ENCODE results near the gene ZFAND3.

The ZFAND3 gene

GRCh38 chr6:38149531-38149930 lies 330.0 kb downstream of the ZFAND3 start:
- Histone ChIP-seq H3K27me3 (ENCODE audit: control insufficient read depth, insufficient read depth, low read length) (no peaks in the 10 kb centered on the region), H3K4me3 (ENCODE audit: low read length) (no peak overlapping the region), H3K4me1 (ENCODE audit: control insufficient read depth, insufficient read depth, low read length) (peaks cover 8% of the 10 kb centered on the region), H3K27ac (ENCODE audit: low read length) (no peak overlapping the region), H3K36me3 (ENCODE audit: control insufficient read depth, insufficient read depth, low read length) (0 out of 2 replicates have a peak, but pooled peaks cover 2% of the 10 kb centered on the region), H3K9me3 (ENCODE audit: control insufficient read depth, insufficient read depth, low read length) (no peaks in the 10 kb centered on the region)
- no peak for DNase-seq (ENCODE audit: low read depth, low spot score)
- WGBS (ENCODE audit: insufficient coverage, insufficient read length), result no CpG with 5 or more reads among the region's 2 CpGs

GRCh38 chr6:38150021-38150420 lies 330.5 kb downstream of the ZFAND3 start:
- 0 out of 2 replicates have a peak, but pooled peaks cover 2% of the 10 kb centered on the region for H3K36me3 ChIP-seq (ENCODE audit: control insufficient read depth, insufficient read depth, low read length)
- H3K4me1 ChIP-seq (ENCODE audit: control insufficient read depth, insufficient read depth, low read length), result peaks cover 6% of the 10 kb centered on the region
- DNase-seq (ENCODE audit: low read depth, low spot score), result no peak
- no peaks in the 10 kb centered on the region for H3K27me3 ChIP-seq (ENCODE audit: control insufficient read depth, insufficient read depth, low read length)
- H3K27ac ChIP-seq (ENCODE audit: low read length), result no peak overlapping the region
- H3K4me3 ChIP-seq (ENCODE audit: low read length), result no peak overlapping the region
- no peaks in the 10 kb centered on the region for H3K9me3 ChIP-seq (ENCODE audit: control insufficient read depth, insufficient read depth, low read length)
- WGBS (ENCODE audit: insufficient coverage, insufficient read length), result no CpG with 5 or more reads among the region's 3 CpGs

- no peak overlapping the region for H3K4me3 ChIP-seq (ENCODE audit: low read length)
- no peaks in the 10 kb centered on the region for H3K9me3 ChIP-seq (ENCODE audit: control insufficient read depth, insufficient read depth, low read length)
- H3K4me1 ChIP-seq (ENCODE audit: control insufficient read depth, insufficient read depth, low read length), result peaks cover 5% of the 10 kb centered on the region; the same call in 1 of the 2 replicates
- H3K36me3 ChIP-seq (ENCODE audit: control insufficient read depth, insufficient read depth, low read length), result 0 out of 2 replicates have a peak, but pooled peaks cover 2% of the 10 kb centered on the region
- no peak for DNase-seq (ENCODE audit: low read depth, low spot score)
- H3K27me3 ChIP-seq (ENCODE audit: control insufficient read depth, insufficient read depth, low read length), result no peaks in the 10 kb centered on the region
- no peak overlapping the region for H3K27ac ChIP-seq (ENCODE audit: low read length)
- no CpG with 5 or more reads among the region's 11 CpGs for WGBS (ENCODE audit: insufficient coverage, insufficient read length)
Observed at GRCh38 chr6:38150681-38151296, 331.3 kb downstream of the ZFAND3 start.

GRCh38 chr6:38151580-38152500 lies 332.3 kb downstream of the ZFAND3 start:
- no peaks in the 10 kb centered on the region for H3K9me3 ChIP-seq (ENCODE audit: control insufficient read depth, insufficient read depth, low read length)
- 0 out of 2 replicates have a peak, but pooled peaks cover 2% of the 10 kb centered on the region for H3K36me3 ChIP-seq (ENCODE audit: control insufficient read depth, insufficient read depth, low read length)
- no CpG with 5 or more reads among the region's 22 CpGs for WGBS (ENCODE audit: insufficient coverage, insufficient read length)
- no peak overlapping the region for H3K4me3 ChIP-seq (ENCODE audit: low read length)
- DNase-seq (ENCODE audit: low read depth, low spot score), result no peak
- peaks cover 3% of the 10 kb centered on the region; the same call in 1 of the 2 replicates for H3K4me1 ChIP-seq (ENCODE audit: control insufficient read depth, insufficient read depth, low read length)
- no peaks in the 10 kb centered on the region for H3K27me3 ChIP-seq (ENCODE audit: control insufficient read depth, insufficient read depth, low read length)
- H3K27ac ChIP-seq (ENCODE audit: low read length), result no peak overlapping the region

GRCh38 chr6:38152620-38153019 lies 333.1 kb downstream of the ZFAND3 start:
- 0 out of 2 replicates have a peak, but pooled peaks cover 2% of the 10 kb centered on the region for H3K36me3 ChIP-seq (ENCODE audit: control insufficient read depth, insufficient read depth, low read length)
- H3K27me3 ChIP-seq (ENCODE audit: control insufficient read depth, insufficient read depth, low read length), result no peaks in the 10 kb centered on the region
- no CpG with 5 or more reads among the region's 8 CpGs for WGBS (ENCODE audit: insufficient coverage, insufficient read length)
- H3K4me3 ChIP-seq (ENCODE audit: low read length), result no peak overlapping the region
- H3K27ac ChIP-seq (ENCODE audit: low read length), result no peak overlapping the region
- peaks cover 3% of the 10 kb centered on the region; the same call in 1 of the 2 replicates for H3K4me1 ChIP-seq (ENCODE audit: control insufficient read depth, insufficient read depth, low read length)
- DNase-seq (ENCODE audit: low read depth, low spot score), result no peak
- H3K9me3 ChIP-seq (ENCODE audit: control insufficient read depth, insufficient read depth, low read length), result no peaks in the 10 kb centered on the region

GRCh38 chr6:38153076-38153797 lies 333.7 kb downstream of the ZFAND3 start:
- no peak for DNase-seq (ENCODE audit: low read depth, low spot score)
- H3K27me3 ChIP-seq (ENCODE audit: control insufficient read depth, insufficient read depth, low read length), result no peaks in the 10 kb centered on the region
- peaks cover 3% of the 10 kb centered on the region; the same call in 1 of the 2 replicates for H3K4me1 ChIP-seq (ENCODE audit: control insufficient read depth, insufficient read depth, low read length)
- H3K4me3 ChIP-seq (ENCODE audit: low read length), result no peak overlapping the region
- H3K27ac ChIP-seq (ENCODE audit: low read length), result no peak overlapping the region
- WGBS (ENCODE audit: insufficient coverage, insufficient read length), result no CpG with 5 or more reads among the region's 23 CpGs
- 0 out of 2 replicates have a peak, but pooled peaks cover 2% of the 10 kb centered on the region for H3K36me3 ChIP-seq (ENCODE audit: control insufficient read depth, insufficient read depth, low read length)
- no peaks in the 10 kb centered on the region for H3K9me3 ChIP-seq (ENCODE audit: control insufficient read depth, insufficient read depth, low read length)

- H3K9me3 ChIP-seq (ENCODE audit: control insufficient read depth, insufficient read depth, low read length), result no peaks in the 10 kb centered on the region
- DNase-seq (ENCODE audit: low read depth, low spot score), result no peak
- peaks cover 3% of the 10 kb centered on the region; the same call in 1 of the 2 replicates for H3K4me1 ChIP-seq (ENCODE audit: control insufficient read depth, insufficient read depth, low read length)
- 0 out of 2 replicates have a peak, but pooled peaks cover 2% of the 10 kb centered on the region for H3K36me3 ChIP-seq (ENCODE audit: control insufficient read depth, insufficient read depth, low read length)
- no CpG with 5 or more reads among the region's 16 CpGs for WGBS (ENCODE audit: insufficient coverage, insufficient read length)
- no peak overlapping the region for H3K27ac ChIP-seq (ENCODE audit: low read length)
- H3K27me3 ChIP-seq (ENCODE audit: control insufficient read depth, insufficient read depth, low read length), result no peaks in the 10 kb centered on the region
- H3K4me3 ChIP-seq (ENCODE audit: low read length), result no peak overlapping the region
Observed at GRCh38 chr6:38153798-38154345, 334.3 kb downstream of the ZFAND3 start.

- WGBS (ENCODE audit: insufficient coverage, insufficient read length), result no CpG with 5 or more reads among the region's 8 CpGs
- H3K27ac ChIP-seq (ENCODE audit: low read length), result no peak overlapping the region
- peaks cover 2% of the 10 kb centered on the region; the same call in 1 of the 2 replicates for H3K4me1 ChIP-seq (ENCODE audit: control insufficient read depth, insufficient read depth, low read length)
- no peak overlapping the region for H3K4me3 ChIP-seq (ENCODE audit: low read length)
- no peak for DNase-seq (ENCODE audit: low read depth, low spot score)
- H3K27me3 ChIP-seq (ENCODE audit: control insufficient read depth, insufficient read depth, low read length), result no peaks in the 10 kb centered on the region
- 0 out of 2 replicates have a peak, but pooled peaks cover 2% of the 10 kb centered on the region for H3K36me3 ChIP-seq (ENCODE audit: control insufficient read depth, insufficient read depth, low read length)
- no peaks in the 10 kb centered on the region for H3K9me3 ChIP-seq (ENCODE audit: control insufficient read depth, insufficient read depth, low read length)
Observed at GRCh38 chr6:38154731-38155130, 335.2 kb downstream of the ZFAND3 start.

GRCh38 chr6:38155144-38155543 lies 335.6 kb downstream of the ZFAND3 start:
- no peak overlapping the region for H3K4me3 ChIP-seq (ENCODE audit: low read length)
- no peak for DNase-seq (ENCODE audit: low read depth, low spot score)
- no peaks in the 10 kb centered on the region for H3K27me3 ChIP-seq (ENCODE audit: control insufficient read depth, insufficient read depth, low read length)
- WGBS (ENCODE audit: insufficient coverage, insufficient read length), result no CpG with 5 or more reads among the region's 9 CpGs
- H3K27ac ChIP-seq (ENCODE audit: low read length), result no peak overlapping the region
- no peaks in the 10 kb centered on the region for H3K9me3 ChIP-seq (ENCODE audit: control insufficient read depth, insufficient read depth, low read length)
- 0 out of 2 replicates have a peak, but pooled peaks cover 2% of the 10 kb centered on the region for H3K36me3 ChIP-seq (ENCODE audit: control insufficient read depth, insufficient read depth, low read length)
- H3K4me1 ChIP-seq (ENCODE audit: control insufficient read depth, insufficient read depth, low read length), result peaks cover 2% of the 10 kb centered on the region; the same call in 1 of the 2 replicates

Measured in iPS DF 6.9 (cell line).